Stimulated activated CD4-positive, alpha-beta T cell treated with anti-CD3 and anti-CD28 coated beads, Interleukin-4, amount 100 ng/mL, for 4 hours (primary cell): ENCODE data around the gene SEC31B.
A peak's percentile ranks its signal among the peaks of the same experiment; 100 is the strongest.

ENCODE experiments used
- DNase-seq, 2 experiments: peaks; one replicate each; pipeline ENCODE4 v3.0.0-alpha.2; 2020

Gene SEC31B, protein sequence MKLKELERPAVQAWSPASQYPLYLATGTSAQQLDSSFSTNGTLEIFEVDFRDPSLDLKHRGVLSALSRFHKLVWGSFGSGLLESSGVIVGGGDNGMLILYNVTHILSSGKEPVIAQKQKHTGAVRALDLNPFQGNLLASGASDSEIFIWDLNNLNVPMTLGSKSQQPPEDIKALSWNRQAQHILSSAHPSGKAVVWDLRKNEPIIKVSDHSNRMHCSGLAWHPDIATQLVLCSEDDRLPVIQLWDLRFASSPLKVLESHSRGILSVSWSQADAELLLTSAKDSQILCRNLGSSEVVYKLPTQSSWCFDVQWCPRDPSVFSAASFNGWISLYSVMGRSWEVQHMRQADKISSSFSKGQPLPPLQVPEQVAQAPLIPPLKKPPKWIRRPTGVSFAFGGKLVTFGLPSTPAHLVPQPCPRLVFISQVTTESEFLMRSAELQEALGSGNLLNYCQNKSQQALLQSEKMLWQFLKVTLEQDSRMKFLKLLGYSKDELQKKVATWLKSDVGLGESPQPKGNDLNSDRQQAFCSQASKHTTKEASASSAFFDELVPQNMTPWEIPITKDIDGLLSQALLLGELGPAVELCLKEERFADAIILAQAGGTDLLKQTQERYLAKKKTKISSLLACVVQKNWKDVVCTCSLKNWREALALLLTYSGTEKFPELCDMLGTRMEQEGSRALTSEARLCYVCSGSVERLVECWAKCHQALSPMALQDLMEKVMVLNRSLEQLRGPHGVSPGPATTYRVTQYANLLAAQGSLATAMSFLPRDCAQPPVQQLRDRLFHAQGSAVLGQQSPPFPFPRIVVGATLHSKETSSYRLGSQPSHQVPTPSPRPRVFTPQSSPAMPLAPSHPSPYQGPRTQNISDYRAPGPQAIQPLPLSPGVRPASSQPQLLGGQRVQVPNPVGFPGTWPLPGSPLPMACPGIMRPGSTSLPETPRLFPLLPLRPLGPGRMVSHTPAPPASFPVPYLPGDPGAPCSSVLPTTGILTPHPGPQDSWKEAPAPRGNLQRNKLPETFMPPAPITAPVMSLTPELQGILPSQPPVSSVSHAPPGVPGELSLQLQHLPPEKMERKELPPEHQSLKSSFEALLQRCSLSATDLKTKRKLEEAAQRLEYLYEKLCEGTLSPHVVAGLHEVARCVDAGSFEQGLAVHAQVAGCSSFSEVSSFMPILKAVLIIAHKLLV

DNA sequence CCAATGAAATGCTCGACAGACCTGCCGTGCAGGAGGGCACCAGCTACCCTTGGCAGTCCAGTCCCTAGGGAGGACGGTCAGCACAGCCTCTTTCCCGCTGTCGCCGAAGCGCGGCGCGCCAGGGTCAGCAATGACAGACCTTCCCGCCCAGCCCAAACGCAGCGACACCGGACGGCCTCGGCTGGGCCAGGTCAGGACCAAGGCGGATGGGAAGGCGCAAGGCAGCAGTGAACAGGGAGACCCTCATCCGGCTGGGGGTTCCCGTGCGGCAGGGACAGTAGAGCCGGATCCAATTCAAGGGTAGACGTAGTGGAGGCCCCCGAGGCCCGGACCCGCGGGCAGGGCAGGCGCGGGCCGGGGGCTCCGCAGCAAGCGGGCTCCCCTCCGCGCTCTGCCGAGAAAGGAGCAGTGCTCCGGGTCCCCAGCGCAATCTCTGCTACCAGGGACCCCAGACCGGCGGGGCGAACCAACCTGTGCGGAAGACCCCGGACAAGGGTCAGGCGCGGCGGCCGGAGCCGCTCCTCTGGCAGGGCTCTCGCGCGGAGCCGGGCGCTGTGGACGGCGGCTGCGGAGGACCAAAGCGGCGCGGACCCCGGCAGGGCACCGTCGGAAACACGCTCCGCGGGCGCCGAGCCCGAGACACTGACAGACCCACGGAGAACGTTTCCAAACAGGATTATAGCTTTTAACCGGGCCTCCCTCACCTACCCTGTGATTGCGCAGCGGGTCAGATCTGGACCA, at the start of gene SEC31B:
Gene SEC31B (minus strand): TSS at position 551 of the 741 bp plus-strand sequence. CDS start 2,909 bp downstream, outside the sequence.
- DNase-seq, result no peak

DNA sequence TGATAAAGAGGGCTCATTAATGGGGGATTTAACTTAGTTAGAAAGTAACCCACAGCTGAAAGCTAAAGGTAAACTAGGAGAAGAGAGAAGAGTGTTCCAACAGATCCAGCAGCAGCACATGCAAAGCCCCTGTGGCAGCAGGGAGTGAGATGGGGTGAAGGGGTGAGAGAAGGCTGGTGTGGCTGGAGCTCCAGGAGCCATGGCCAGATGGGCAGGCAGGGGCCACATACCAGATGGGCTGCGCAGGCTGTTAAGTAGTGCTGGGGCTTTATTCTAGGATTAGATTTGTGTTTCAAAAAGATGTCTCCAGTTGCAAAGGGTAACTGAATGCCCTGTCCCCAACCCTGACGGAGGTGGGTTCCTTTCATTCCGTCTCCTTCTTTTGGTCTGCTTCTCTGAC, 49.3 kb upstream of the SEC31B start:
- DNase-seq, result no peak

DNA sequence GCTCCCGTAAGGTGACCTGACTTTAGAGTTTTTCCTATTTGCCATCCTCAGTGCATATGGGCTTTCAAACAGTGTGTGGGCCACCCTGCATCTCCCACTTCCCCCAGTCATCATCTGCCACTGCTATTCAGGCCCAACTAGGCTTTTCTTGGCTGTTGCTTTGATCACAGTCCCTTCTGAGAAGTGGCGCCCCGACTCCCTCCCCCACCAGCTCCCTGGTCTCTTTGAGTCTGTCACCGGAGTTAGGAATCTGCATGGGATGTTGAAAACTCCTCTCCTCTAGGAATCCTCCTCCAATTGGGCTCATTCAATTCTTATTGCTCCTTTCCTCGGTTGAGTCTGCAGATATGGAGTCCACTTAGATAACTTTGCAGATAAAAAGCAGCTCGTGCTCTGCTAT, 48.2 kb upstream of the SEC31B start:
- DNase-seq, result no peak

DNA sequence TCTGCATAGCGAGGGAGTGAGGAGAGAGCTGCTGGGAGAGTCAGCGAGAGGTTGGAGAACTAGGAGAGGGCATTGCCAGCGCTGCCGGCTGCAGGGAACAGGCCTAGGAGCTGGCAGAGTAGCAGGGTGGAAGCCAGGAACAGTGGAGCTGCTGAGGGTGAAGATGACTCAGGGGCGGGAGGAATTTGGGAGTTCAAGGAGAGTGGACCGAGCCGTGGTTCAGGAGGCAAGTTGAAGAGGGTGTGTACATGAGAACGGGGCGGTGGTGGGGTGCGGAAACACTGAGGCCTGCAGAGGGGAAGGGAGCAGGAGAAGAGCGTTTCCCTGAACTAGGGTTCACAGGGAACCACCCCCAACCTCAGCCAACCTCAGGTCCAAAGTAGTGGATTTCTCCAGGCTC, 47.6 kb upstream of the SEC31B start:
- no peak for DNase-seq

DNA sequence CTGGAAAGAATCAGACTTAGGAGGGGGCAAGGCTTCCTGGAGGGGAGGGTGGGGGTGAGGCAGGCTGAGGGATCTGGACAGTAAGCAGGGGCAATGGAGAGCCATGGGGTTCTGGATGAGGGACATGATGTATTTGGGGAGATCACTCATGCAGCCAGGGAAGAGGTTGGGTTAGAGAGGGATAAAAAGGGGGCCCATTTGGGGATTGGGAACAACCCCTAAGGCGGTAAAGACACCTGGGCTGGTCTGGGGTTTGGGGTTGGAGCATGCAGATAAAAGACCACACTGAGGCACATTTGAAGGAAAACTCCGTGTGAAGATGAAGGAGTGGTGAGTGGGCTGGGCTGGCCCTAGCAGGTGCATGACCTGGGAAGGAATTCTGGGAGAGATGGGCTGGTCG, 46.9 kb upstream of the SEC31B start:
- no peak for DNase-seq

DNA sequence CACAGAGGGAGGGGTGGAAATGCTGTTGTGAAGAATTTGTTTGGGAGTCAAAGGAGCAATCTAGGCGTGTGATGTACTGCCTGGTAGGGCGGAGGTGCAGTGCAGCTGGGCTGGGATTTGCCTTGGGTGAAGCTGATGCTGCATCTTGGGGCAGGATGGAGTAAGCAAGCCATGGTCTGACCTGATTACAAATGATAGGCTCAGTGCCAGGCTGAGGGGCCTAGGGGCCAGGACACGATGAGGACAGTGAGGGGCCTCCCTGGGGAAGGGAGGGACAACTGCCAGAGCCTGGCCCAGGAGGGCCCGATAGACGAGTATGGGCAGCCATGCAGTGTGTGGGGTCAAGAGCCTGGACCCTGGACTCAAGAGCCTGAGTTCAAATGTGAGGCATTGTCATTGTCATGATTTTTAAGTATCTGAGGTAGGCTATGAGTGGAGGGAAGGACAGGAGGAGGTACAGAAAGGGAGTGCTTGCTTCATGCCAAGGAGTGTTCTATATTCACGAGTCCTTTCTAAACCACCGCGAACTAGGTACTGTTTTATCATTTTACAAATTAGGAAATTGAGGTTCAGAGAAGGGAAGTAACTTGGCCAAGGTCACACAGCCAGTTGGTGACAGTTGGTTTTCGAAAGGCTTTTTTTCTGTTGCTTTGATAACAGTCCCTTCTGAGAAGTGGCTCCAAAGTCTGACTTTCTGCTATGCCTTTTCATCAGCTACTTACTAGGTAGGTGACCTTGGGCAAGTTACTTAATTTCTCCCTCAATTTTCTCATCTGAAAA, 45.7 kb upstream of the SEC31B start:
- DNase-seq, result no peak

DNA sequence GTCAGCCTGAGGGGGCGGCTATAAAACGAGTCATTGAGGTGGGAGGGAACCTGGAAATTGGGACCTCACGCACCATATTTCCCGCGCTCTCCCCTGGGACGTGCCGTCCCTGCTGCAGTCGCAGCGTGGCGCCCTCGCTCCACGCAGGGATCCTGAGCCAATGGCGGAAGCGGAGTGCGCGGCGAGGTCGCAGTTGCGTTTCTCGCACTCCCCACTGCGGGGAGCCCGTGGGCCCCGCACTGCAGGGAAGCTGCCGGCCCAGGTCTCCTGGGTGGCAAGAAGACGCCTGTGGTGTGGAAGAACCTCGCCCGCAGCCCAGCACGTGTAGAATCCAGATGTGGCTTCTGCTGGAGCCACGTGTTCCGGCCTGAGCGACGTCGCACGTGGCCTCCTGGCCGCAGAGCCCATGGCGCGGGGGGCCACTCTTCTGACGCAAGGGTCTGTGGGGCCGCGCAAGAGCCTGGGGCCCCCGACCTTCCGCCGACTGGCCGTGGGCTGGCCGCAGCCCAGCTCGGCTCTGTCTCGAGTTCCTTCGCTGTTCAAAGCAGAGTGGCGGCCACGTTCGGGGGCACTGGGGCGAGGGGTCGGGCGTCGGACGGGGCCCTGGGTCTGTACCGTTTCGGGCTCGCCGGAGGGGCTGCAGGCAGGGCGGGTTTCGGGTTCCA, 42.5 kb upstream of the SEC31B start:
- DNase-seq, result peak; percentile 75 to 77

DNA sequence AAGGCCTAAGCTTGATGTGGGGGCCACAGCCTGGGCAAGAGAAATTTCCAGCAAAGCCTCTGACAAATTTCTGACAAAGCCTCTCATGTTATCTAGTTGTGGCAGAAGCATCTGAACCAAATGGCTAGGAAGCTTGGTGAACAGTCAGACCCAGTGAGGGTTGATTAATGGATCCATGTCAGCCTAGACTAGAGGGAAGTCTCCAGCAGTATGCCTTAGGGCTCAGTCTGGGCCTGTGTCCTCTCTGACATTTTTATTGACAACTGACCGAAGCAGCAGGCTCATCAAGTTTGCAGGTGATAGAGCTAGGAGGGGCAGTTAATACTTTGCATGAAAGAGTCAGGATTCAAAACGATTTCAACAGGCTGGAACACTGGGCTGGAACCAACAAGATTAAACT, 41.3 kb upstream of the SEC31B start:
- DNase-seq, result no peak

DNA sequence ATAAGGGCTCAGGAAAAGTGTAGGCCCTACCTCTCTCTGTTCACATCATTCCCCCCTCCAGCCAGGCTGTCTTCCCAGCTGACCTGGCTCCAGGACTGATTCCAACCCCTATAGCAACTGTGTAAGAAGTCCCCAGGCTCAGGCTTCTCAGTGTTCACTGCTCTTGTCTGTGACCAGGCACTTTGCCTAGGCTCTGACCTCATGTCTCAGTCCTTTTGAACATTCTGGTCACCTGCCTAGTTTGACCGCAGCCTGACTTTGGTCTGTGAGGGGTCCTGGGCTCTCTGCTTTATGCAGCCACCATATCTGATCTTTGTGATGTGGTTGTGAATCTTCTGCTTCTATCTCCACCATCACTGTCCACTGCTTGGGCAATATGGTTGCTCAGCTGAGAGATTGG, 40.6 kb upstream of the SEC31B start:
- no peak for DNase-seq

DNA sequence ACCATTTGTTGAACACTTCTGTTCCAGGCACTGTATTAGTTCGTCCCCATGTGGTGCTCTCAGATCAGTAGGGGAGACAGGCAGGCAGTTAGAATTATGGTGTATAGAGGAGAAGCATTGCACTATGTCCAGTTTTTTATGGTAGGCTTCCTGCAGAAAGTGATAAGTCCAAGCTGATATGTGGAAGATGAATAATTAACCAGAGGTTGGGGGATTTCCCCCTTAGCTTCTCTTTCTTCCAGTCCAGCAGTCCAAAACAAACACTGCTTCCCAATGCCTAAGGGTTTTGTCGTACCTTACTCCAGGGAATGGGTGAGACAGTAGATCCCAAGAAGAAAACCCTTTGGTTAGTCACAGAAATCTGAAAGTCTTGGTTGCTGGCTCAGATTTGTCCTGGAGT, 35.2 kb upstream of the SEC31B start:
- DNase-seq, result no peak

DNA sequence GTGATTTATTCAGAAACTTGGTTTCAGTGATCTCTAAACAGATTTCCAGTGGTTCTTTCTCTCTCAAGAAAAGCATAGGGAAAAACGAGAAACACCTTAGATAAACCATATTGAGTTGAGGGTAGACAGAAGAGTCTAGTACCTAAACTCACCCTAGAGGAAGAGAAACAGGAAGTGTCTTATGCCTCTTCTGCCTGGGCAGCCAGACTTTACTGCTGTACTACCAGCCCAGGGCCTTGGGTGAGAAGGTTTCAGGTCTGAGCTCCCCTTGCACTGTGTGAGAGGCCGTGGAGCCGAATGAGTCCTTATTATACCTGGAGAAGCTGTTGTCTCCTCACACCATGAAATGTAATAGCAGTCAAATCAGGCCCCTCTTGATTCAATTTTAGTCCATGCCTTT, 34.3 kb upstream of the SEC31B start:
- DNase-seq, result no peak

DNA sequence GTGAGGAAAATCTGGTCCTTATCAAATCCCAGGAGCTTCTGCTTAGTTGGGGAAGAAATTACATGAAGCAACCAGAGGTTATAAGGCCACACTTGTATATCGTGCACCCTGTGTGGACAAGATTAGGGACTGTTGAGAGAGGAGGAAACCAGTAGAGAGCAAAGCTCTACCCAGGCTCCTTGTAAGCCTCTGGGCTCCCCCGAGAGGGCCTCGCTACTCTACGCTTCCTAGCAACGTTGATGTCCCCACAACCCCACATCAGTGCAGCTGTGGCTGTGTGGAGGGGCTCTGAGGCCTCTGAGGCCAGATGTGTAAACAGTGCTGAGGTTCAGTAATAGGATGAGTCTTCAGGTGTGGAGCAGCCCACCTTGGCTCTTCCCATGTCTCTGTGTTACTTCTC, 32.1 kb upstream of the SEC31B start:
- no peak for DNase-seq

DNA sequence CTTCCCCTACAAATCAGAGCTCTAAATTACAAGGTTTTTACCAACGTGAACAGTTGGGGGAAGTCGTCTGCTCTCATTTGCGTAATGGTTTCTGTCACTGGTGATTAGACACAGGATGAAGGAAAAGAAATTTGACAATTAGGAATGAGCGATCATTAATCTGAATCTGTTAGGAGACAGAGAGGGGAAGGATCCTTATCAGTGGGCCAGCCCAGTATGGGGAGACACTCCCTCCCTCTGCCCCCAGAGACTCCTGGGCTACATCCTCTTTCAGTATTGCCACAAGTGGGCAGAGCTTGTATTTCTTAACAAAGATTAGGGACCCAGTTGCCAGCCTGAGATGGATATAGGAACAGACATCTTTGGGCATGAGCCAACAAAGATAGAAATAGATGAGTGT, 31.5 kb upstream of the SEC31B start:
- DNase-seq, result no peak

DNA sequence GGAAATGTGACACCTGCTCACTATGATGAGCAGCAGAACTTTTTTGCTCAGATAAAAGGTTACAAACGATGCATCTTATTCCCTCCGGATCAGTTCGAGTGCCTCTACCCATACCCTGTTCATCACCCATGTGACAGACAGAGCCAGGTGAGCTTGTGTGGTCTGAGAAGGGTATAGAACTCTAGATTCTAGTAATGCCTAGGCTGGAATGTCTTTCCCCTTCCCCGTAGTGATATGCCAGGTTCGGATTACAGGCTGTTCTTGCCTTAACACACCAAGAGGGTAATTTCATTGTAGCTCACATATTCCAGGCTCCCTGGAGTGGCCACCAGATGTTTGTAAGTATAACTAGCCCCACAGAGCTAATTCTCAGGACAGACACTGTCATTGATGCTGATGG, 25.3 kb upstream of the SEC31B start:
- DNase-seq, result no peak

DNA sequence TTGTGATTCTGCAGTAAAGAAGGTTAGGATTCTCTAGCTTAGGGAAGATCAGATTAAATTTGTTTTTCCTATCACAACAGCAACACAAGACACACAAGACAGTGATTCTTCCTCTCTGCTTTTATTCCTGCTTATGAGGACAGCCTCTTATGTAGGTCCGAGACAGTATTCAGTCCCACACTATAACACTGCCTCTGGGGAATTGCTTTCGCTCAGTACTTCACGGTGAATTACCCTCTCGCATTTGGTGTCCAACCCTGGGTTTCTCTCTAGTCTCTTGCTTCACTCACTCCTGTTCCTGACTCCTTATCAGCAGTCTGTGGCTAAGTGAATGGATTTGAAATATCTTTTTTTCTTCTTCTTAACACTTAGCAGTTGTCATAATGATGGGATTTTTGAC, 17.8 kb upstream of the SEC31B start:
- no peak for DNase-seq

DNA sequence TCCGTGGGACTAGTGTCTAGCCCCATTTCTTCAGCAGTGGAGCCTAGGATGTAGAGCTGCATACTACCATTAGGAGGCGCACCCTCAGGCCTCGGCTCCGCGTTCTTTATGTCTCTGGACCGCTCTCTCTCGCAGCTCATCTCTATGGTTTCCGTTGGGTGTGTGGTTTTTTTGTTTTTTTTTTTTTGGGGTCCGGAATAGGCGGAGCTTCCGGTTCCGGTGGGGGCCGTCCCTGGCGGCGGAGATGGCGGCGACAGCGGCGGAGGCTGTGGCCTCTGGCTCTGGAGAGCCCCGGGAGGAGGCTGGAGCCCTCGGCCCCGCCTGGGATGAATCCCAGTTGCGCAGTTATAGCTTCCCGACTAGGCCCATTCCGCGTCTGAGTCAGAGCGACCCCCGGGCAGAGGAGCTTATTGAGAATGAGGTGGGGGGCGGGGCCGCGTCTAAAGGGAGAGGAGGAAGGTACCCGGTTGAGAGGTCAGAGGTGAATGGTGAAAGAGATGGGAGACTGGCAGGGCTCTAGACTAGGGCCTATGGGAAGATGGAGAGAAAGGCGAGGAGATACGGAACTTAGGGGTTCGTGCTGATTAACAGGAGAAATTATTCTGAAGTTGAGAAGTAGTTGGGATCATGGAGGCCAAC, 16.2 kb upstream of the SEC31B start, which contains the start of gene HIF1AN:
Gene HIF1AN (plus strand): TSS at position 229 of the 639 bp plus-strand sequence. CDS start 16 bp downstream, at position 245.
- peak; percentile 79 to 89 for DNase-seq

DNA sequence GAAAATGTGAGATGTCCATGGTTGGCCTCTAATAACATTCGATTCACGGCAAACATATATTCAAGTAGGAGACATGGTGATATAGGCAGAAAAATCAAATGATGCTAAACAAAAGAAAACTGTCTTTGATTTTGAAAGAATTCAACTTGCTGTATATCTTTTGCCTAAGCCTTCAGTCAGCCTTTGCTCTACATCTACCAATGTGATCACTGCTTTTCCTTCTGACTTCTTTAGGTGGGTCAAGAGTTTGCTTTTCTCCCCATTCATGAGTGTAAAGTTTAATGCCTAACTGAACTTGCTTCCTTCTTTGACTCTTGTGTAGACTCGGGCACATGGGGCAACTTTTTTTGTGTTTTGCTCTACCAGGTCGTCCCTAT, 15.7 kb upstream of the SEC31B start:
- no peak for DNase-seq

DNA sequence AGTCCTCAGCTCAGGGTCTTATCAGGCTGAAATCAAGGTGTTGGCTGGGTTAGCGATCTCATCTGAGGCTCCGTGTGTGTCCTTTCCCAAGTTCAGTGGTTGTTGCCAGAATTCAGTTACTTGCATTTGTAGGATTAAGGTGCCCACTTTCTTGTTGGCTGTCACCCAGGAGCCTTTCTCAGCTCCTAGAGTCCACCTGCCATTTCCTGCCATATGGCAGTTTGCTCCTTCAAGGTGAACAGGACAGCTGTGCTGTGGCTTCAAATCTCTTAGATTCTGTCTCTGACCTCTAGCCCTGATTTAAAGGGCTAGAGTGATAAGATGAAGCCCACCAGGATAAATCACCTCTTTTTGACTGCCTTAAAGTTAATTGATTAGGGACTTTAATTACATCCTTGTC, 15.1 kb upstream of the SEC31B start:
- DNase-seq, result no peak

DNA sequence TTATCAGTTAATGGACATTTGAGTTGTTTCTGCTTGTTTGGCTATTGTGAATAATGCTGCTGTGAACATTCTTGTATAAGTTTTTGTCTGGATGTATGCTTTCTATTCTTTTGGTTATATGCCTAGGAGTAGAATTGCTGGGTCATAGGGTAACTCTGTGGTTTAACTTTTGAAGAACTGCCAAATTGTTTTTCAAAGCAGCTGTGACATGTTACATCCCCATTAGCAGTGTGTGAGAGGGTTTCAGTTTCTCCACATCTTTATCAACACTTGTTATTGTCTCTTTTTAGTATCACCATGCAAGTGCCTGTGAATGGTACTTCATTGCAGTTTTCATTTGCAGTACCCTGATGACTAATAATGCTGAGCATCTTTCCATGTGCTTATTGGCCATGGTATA, 12.1 kb upstream of the SEC31B start:
- no peak for DNase-seq

DNA sequence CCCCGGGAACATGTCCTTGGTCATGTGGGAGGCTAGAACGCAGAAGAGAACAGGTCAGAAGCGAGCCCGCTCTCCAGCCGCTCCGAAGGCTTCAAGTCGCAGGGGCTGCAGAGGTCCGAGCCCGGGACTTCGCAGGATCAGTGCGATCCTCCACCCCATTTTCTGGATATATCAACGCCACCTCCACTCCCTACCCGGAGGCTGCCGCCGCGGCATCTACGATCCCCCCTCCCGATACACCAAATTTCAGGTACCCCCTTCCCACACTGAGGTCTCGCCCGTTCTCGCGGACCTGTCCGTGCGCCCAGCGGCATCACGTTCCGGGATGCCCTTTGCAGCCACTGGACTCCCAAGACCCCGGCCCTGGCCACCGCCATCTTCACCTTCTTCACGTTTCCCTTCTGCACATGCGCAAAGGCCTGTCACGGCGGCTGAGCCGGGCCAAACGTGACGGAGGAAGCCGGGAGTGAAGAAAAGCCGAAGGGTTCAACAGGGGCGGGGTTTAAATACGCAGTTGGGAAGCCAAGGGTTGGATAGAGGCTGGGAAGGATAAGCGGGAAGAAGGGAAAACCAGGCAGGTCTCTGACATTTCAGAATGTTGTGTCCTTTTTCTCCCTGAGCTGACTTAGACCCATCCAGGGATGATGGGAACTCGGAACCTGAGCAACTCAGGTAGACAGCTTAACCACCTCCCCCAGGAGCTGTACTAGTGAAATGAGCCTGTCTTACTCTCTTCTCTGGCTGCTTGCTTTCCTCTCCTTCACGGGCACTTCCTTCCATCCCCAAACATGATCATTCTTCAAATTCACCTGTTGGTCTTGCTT, 10.0 kb upstream of the SEC31B start, which contains the start of gene NDUFB8:
Gene NDUFB8 (minus strand): TSS at position 397 of the 824 bp plus-strand sequence. CDS start 20 bp downstream, at position 377.
- DNase-seq, result peak; percentile 82 to 84
